ENCODE data around the gene TNC. TPM values are rescaled to one million over a fixed set of nuclear protein-coding genes. Genes with fewer than 3 reads are reported as not detected.
A peak's percentile ranks its signal among the peaks of the same experiment; 100 is the strongest.

TNC gene
- total RNA-seq, result 5.1 and 15.1 TPM in 2 replicates
- long read RNA-seq, partial matches to known transcripts, result 2 of 4 reads
- long read RNA-seq, other reads (novel, unspliced or antisense), result 2 of 4 reads

DNA sequence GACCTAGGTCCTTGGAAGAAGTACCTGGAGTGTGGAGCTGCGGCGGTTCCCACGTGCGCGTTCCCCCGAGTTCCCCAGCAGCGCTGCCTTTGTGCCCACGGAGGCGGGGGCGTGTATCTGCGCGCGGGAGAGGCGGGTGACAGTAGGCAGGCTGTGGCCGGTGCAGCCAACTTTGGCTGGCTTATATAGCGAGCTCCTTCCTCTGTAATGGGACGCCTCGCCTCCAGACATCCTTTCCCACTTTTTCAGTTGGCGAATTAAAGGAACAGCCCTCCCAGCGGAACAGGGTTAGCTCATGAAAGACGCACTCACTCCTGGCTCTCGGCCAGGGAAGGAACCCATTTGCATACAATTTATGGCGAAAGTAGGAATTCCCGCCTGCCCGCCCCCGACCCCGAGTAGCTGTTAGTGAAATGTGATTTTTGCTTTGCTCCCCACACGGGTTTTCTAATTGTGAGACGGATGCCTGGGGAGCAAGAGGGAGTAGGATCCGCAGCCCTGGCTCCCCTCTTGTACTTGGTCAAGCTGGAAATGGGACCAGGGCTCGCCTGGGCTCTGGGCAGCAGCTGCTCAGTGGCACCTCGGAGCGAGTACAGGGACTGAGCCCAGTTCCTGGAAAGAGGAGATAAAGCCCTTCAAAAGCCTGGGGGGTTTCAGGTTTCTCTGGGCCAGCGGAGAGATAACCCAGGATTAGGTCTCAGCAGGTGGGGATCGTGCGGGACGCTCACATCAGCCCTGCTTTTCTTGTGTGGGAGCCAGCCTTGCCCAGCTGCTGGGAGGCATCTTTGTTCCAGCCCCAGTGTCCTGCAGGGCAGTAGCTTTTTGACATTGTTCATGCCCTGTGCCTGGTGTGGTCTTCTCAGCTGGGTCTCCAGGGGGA lies at the start of gene TNC:
TNC (minus strand) TSS at position 159 of the 880 bp plus-strand sequence. CDS start 27,139 bp downstream, outside the sequence.
- TF ChIP-seq CTCF (IDR thresholded peaks at IDR 0.05; ENCODE audit: unreplicated experiment), result no peak
- H3K27ac Mint-ChIP-seq, result no peak within 1 kb of the TSS
- no peak for DNase-seq (ENCODE audit: low spot score, unreplicated experiment)
- peaks cover 4% of the 10 kb centered on the region for H3K4me1 Mint-ChIP-seq (ENCODE audit: low read depth)
- H3K9me3 Mint-ChIP-seq (ENCODE audit: low read depth), result no peaks in the 10 kb centered on the region
- H3K36me3 Mint-ChIP-seq (ENCODE audit: insufficient read depth), result no peaks in the 10 kb centered on the region
- H3K27me3 Mint-ChIP-seq, result peaks cover 85% of the 10 kb centered on the region
- peak within 1 kb of the TSS; percentile 60 for H3K4me3 Mint-ChIP-seq (ENCODE audit: low read depth)

- Mint-ChIP-seq H3K36me3 (ENCODE audit: insufficient read depth) (no peaks in the 10 kb centered on the region), H3K4me3 (ENCODE audit: low read depth) (no peak overlapping the region), H3K27ac (no peak overlapping the region), H3K4me1 (ENCODE audit: low read depth) (peaks cover 1% of the 10 kb centered on the region), H3K9me3 (ENCODE audit: low read depth) (no peaks in the 10 kb centered on the region), H3K27me3 (peaks cover 2% of the 10 kb centered on the region)
- no peak for TF ChIP-seq CTCF (IDR thresholded peaks at IDR 0.05; ENCODE audit: unreplicated experiment)
- no peak for DNase-seq (ENCODE audit: low spot score, unreplicated experiment)
Observed at GRCh38 chr9:115167175-115167574, 49.2 kb upstream of the TNC start.

DNA sequence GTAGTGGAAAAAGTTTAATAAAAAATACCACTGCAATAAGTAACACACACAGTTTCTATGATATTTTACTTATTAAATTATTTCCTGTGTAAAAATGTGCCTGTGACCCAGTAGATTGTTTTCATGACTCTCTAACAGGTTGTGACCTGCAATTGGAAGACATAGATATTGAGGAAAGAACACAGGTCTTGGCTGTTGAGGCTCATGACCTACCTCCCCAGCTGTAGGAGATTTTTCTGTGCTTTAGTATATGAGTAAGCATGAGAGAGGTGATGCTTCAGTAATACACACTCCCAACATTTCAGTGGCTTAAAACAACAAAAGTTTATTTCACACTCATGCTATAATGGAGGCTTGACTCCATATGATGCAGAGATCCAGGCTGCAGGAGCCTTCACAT lies 47.3 kb upstream of the TNC start:
- Mint-ChIP-seq H3K9me3 (ENCODE audit: low read depth) (no peaks in the 10 kb centered on the region), H3K27ac (no peak overlapping the region), H3K4me3 (ENCODE audit: low read depth) (no peak overlapping the region), H3K36me3 (ENCODE audit: insufficient read depth) (no peaks in the 10 kb centered on the region), H3K27me3 (peaks cover 2% of the 10 kb centered on the region), H3K4me1 (ENCODE audit: low read depth) (peaks cover 5% of the 10 kb centered on the region)
- DNase-seq (ENCODE audit: low spot score, unreplicated experiment), result no peak
- TF ChIP-seq CTCF (IDR thresholded peaks at IDR 0.05; ENCODE audit: unreplicated experiment), result no peak

GRCh38 chr9:115164511-115164974 lies 46.6 kb upstream of the TNC start:
- TF ChIP-seq CTCF (IDR thresholded peaks at IDR 0.05; ENCODE audit: unreplicated experiment), result no peak
- Mint-ChIP-seq H3K4me3 (ENCODE audit: low read depth) (no peak overlapping the region), H3K27me3 (peaks cover 2% of the 10 kb centered on the region), H3K36me3 (ENCODE audit: insufficient read depth) (no peaks in the 10 kb centered on the region), H3K9me3 (ENCODE audit: low read depth) (no peaks in the 10 kb centered on the region), H3K4me1 (ENCODE audit: low read depth) (peaks cover 5% of the 10 kb centered on the region), H3K27ac (no peak overlapping the region)
- DNase-seq (ENCODE audit: low spot score, unreplicated experiment), result no peak

DNA sequence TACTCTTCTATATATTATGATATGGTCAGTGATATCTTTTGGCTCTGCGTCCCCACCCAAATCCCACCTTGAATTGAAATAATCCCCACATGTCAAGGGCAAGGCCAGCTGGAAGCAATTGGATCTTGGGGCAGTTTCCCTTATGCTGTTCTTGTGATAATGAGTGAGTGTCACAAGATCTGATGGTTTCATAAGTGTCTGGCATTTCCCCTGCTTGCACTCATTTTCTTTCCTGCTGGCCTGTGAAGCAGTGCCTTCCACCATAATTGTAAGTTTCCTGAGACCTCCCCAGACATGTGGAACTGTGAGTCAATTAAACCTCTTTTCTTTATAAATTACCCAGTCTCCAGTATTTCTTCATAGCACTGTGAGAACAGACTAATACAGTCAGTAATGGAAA lies 45.0 kb upstream of the TNC start:
- H3K9me3 Mint-ChIP-seq (ENCODE audit: low read depth), result peaks cover 4% of the 10 kb centered on the region
- TF ChIP-seq CTCF (IDR thresholded peaks at IDR 0.05; ENCODE audit: unreplicated experiment), result no peak
- H3K36me3 Mint-ChIP-seq (ENCODE audit: insufficient read depth), result no peaks in the 10 kb centered on the region
- H3K4me1 Mint-ChIP-seq (ENCODE audit: low read depth), result peaks cover 3% of the 10 kb centered on the region
- peaks cover 2% of the 10 kb centered on the region for H3K27me3 Mint-ChIP-seq
- H3K4me3 Mint-ChIP-seq (ENCODE audit: low read depth), result no peak overlapping the region
- H3K27ac Mint-ChIP-seq, result no peak overlapping the region
- DNase-seq (ENCODE audit: low spot score, unreplicated experiment), result no peak

Data from progenitor cell of endocrine pancreas (in vitro differentiated cells).